DMS 273 treated with DMSO at 0.1 percent for 48 hours (cell line): ENCODE results near the gene USF1.

ENCODE experiments used
- DNase-seq: peaks from one replicate; lab custom pipeline; 2025; lab: John Stamatoyannopoulos, UW

USF1 gene

GRCh38 chr1:161045736-161046604 lies at the start of gene USF1:
USF1 (minus strand) TSS chr1:161045977; CDS start chr1:161043275, 2,702 bp downstream.
- DNase-seq: peak; percentile 91

- DNase-seq: no peak
Observed at GRCh38 chr1:161095230-161095629, 49.5 kb upstream of the USF1 start.

GRCh38 chr1:161094481-161094880 lies 48.7 kb upstream of the USF1 start:
- no peak for DNase-seq

- DNase-seq: no peak
Observed at GRCh38 chr1:161092621-161093028, 46.8 kb upstream of the USF1 start.

GRCh38 chr1:161091796-161092507 lies 46.2 kb upstream of the USF1 start:
- no peak for DNase-seq

- no peak for DNase-seq
Observed at GRCh38 chr1:161091093-161091492, 45.3 kb upstream of the USF1 start.

GRCh38 chr1:161090617-161091016 lies 44.8 kb upstream of the USF1 start:
- DNase-seq: no peak

GRCh38 chr1:161089938-161090337 lies 44.2 kb upstream of the USF1 start:
- no peak for DNase-seq

GRCh38 chr1:161089251-161089924 lies 43.6 kb upstream of the USF1 start, which contains the start of gene NECTIN4:
NECTIN4 (minus strand) TSS chr1:161089558; CDS start chr1:161089296, 262 bp downstream.
- DNase-seq: no peak

- no peak for DNase-seq
Observed at GRCh38 chr1:161088587-161089110, 42.9 kb upstream of the USF1 start.

GRCh38 chr1:161086457-161086856 lies 40.7 kb upstream of the USF1 start:
- DNase-seq: no peak

GRCh38 chr1:161085165-161085564 lies 39.4 kb upstream of the USF1 start:
- no peak for DNase-seq

GRCh38 chr1:161084597-161084988 lies 38.8 kb upstream of the USF1 start:
- no peak for DNase-seq

- DNase-seq: no peak
Observed at GRCh38 chr1:161083748-161084596, 38.2 kb upstream of the USF1 start.

- no peak for DNase-seq
Observed at GRCh38 chr1:161082996-161083747, 37.4 kb upstream of the USF1 start.

GRCh38 chr1:161082483-161082882 lies 36.7 kb upstream of the USF1 start:
- DNase-seq: no peak

- no peak for DNase-seq
Observed at GRCh38 chr1:161081519-161081918, 35.7 kb upstream of the USF1 start.

- no peak for DNase-seq
Observed at GRCh38 chr1:161080441-161081405, 34.9 kb upstream of the USF1 start.

- no peak for DNase-seq
Observed at GRCh38 chr1:161079436-161080110, 33.8 kb upstream of the USF1 start.
